Nephron (organoid): ENCODE measurements around the gene TMEM26.
A peak's percentile ranks its signal among the peaks of the same experiment; 100 is the strongest.

Source experiments
- H3K27ac Mint-ChIP-seq, 3 experiments: 2 replicates each; pipeline ENCODE4 v1.8.0; 2020; ENCODE audit warnings: mixed read lengths in 3 of 3, mild to moderate bottlenecking in 2 of 3, moderate library complexity in 1 of 3
- H3K27me3 Mint-ChIP-seq: 2 replicates; pipeline ENCODE4 v1.8.0; 2021; ENCODE audit warnings: low read depth, mild to moderate bottlenecking, moderate library complexity, mixed read lengths
- H3K36me3 Mint-ChIP-seq: 2 replicates; pipeline ENCODE4 v1.8.0; 2020; ENCODE audit warnings: low read depth, mixed read lengths
- H3K4me1 Mint-ChIP-seq: 2 replicates; pipeline ENCODE4 v1.8.0; 2020; ENCODE audit warnings: mixed read lengths
- H3K4me3 Mint-ChIP-seq, 3 experiments: 2 replicates each; pipeline ENCODE4 v1.8.0; 2020; ENCODE audit warnings: mild to moderate bottlenecking in 3 of 3, mixed read lengths in 3 of 3, moderate library complexity in 2 of 3
- H3K9me3 Mint-ChIP-seq: 2 replicates; pipeline ENCODE4 v1.8.0; 2020; ENCODE audit warnings: mixed read lengths
- CTCF ChIP-seq, 3 experiments: fragments of 200-600 bp; sonication (generic); IDR thresholded peaks; one replicate each; pipeline ENCODE4 v1.5.0; 2021; ENCODE audit warnings: antibody characterized with exemption in 3 of 3; ENCODE audit not compliant: unreplicated experiment in 3 of 3

TMEM26 gene

GRCh38 chr10:61448091-61448490, 5.1 kb downstream of the TMEM26 start:
- Mint-ChIP-seq H3K4me3 (peak overlapping the region in 1 of 3 experiments; percentile 11), H3K9me3 (no peaks in the 10 kb centered on the region), H3K27me3 (peaks cover 22% of the 10 kb centered on the region), H3K27ac (peak overlapping the region; percentile 56 to 73 (median 66)), H3K4me1 (peaks cover 52% of the 10 kb centered on the region), H3K36me3 (peaks cover 12% of the 10 kb centered on the region)
- no peak for TF ChIP-seq CTCF (IDR thresholded peaks at IDR 0.05; ENCODE audit: unreplicated experiment in 3 of 3)

DNA sequence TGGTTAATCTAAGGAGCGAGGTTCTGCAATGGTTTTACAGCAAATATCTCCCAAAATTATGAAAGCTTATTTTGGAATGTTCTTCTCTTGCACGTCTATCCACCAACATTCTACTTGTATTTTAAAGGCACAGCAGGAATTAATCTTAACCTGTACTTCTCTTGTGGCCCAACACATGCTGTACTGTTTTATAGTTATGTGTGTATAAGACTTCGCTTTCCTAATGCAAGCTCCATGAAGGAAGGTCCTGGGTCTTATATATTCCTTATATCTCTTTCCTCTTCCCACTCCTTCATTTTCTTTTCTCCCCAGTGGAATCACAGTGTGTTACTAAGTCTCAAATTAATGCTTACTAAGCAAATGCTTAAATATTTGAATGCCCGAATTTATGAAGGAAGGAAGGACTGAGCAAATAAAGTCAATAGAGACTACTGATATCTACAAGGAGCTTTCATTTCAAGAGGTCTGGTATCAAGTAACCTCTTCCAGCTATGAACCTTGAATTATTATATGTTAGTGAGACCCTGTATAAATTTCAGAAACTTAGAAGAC, 14.0 kb downstream of the TMEM26 start:
- peak overlapping the region; percentile 3 to 42 (median 24) for H3K27ac Mint-ChIP-seq
- no peaks in the 10 kb centered on the region for H3K4me1 Mint-ChIP-seq
- no peak for TF ChIP-seq CTCF (IDR thresholded peaks at IDR 0.05; ENCODE audit: unreplicated experiment in 3 of 3)
- H3K9me3 Mint-ChIP-seq = no peaks in the 10 kb centered on the region
- H3K36me3 Mint-ChIP-seq = no peaks in the 10 kb centered on the region
- H3K4me3 Mint-ChIP-seq = no peak overlapping the region
- no peaks in the 10 kb centered on the region for H3K27me3 Mint-ChIP-seq

DNA sequence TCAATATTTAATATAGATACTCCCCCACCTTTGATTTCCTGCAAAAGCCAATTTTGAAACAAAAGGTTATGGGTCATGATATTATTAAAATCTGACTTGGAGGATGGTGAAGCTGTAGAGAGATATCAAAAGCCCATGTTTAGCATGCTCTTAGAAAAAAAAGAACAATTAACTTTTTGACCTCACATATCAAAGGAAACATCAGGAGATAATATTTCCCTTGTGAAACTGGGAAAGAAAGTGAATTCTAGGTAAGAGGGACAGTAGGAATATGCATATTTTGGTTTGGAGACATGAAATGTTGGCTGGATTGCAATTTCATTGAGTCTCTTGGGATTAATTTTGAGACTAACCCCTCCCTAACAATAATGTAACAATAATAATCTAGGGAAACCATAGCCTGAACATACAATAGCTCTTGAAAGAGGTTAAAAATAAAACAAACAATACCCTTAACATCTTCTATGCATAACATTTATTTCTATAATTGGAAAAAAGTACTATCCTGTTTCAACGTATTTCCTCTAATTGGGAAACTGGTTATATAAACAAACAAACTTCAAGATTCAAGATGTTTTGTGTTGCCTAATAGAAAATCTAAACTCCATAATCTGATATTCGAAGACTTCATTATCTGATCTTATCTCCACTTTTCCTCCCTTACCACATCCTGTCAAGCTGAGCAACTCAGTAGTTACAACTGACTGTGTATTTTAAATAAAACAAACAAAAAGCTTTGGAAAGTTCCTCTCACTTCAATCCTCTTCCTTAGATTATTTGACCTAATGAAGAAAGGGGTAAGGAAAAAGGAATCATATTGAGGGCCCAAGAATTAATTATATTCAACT, 14.8 kb downstream of the TMEM26 start:
- Mint-ChIP-seq H3K4me1 (no peaks in the 10 kb centered on the region), H3K9me3 (no peaks in the 10 kb centered on the region), H3K27ac (peak overlapping the region; percentile 3 to 42 (median 27)), H3K4me3 (no peak overlapping the region), H3K36me3 (peaks cover 1% of the 10 kb centered on the region), H3K27me3 (no peaks in the 10 kb centered on the region)
- TF ChIP-seq CTCF (IDR thresholded peaks at IDR 0.05; ENCODE audit: unreplicated experiment in 3 of 3) = no peak

DNA sequence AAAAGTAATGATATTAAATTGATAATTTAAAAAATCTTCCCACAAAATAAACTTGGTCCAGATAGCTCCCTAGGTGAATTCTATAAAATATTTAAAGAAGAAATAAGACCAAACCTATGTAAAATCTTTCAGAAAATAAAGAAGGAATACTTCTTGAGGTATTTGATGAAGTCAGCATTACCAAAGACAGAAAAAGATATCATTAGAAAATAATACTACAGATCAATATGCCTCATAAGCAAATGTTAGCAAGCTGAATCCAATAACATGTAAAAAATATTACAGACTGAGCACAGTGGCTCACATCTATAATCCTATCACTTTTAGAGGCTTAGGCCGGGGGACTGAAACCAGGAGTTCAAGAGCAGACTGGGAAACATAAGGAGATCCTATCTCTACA, 30.0 kb downstream of the TMEM26 start:
- Mint-ChIP-seq H3K4me1 (no peaks in the 10 kb centered on the region), H3K4me3 (no peak overlapping the region), H3K9me3 (peaks cover 59% of the 10 kb centered on the region), H3K27ac (no peak overlapping the region), H3K36me3 (peaks cover 88% of the 10 kb centered on the region), H3K27me3 (no peaks in the 10 kb centered on the region)
- no peak for TF ChIP-seq CTCF (IDR thresholded peaks at IDR 0.05; ENCODE audit: unreplicated experiment in 3 of 3)

DNA sequence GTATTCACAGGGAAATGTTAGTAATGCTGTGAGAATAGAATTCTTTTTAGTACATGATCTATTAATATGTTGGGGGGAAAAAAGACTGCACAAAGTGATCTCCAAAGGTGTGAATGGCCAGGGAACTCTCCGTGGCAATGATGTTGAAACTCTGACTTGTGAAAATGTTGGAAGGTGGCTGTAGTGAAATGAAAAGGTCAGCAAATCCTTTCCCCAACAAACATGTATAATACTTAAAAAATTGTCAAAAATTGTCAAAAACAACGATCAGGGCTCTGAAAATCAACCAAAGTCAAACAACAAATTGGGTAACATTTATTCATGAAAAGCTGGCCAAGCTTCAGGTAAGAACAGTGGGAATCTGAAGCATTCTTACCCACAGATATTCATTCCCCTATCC, 35.5 kb downstream of the TMEM26 start:
- H3K36me3 Mint-ChIP-seq = peaks cover 74% of the 10 kb centered on the region
- TF ChIP-seq CTCF (IDR thresholded peaks at IDR 0.05; ENCODE audit: unreplicated experiment in 3 of 3) = no peak
- H3K4me3 Mint-ChIP-seq = no peak overlapping the region
- peaks cover 34% of the 10 kb centered on the region for H3K9me3 Mint-ChIP-seq
- H3K4me1 Mint-ChIP-seq = peaks cover 11% of the 10 kb centered on the region
- no peak overlapping the region for H3K27ac Mint-ChIP-seq
- no peaks in the 10 kb centered on the region for H3K27me3 Mint-ChIP-seq
